Smooth muscle cell (in vitro differentiated cells): Measurements from ENCODE around the gene RASA3. TPM values are rescaled to one million over a fixed set of nuclear protein-coding genes. Genes with fewer than 3 reads are reported as not detected.

Source experiments
- DNase-seq: peaks from one replicate; lab custom pipeline; 2025; ENCODE audit not compliant: unreplicated experiment; lab: John Stamatoyannopoulos, UW
- H2AFZ ChIP-seq: fragments of 200-600 bp; sonication (generic); 2 replicates; pipeline ENCODE4 v1.6.0; 2016; ENCODE audit warnings: antibody characterized with exemption, low read depth, mild to moderate bottlenecking
- H3F3A ChIP-seq: fragments of 200-600 bp; sonication (generic); 2 replicates; pipeline ENCODE4 v1.6.0; 2017; ENCODE audit warnings: antibody characterized with exemption, low read depth
- H3K27ac ChIP-seq: fragments of 200-600 bp; sonication (generic); 2 replicates; pipeline ENCODE4 v1.5.1; 2016; ENCODE audit warnings: low read depth, mild to moderate bottlenecking
- H3K27me3 ChIP-seq: fragments of 200-600 bp; sonication (generic); 2 replicates; pipeline ENCODE4 v1.6.1; 2016; ENCODE audit warnings: low read depth, mild to moderate bottlenecking
- H3K36me3 ChIP-seq: fragments of 200-600 bp; sonication (generic); 2 replicates; pipeline ENCODE4 v1.5.1; 2016; ENCODE audit warnings: low read depth
- H3K4me1 ChIP-seq: fragments of 200-600 bp; sonication (generic); 2 replicates; pipeline ENCODE4 v1.5.1; 2016; ENCODE audit warnings: low read depth
- H3K4me2 ChIP-seq: fragments of 200-600 bp; sonication (generic); 2 replicates; pipeline ENCODE4 v1.6.0; 2016; ENCODE audit warnings: mild to moderate bottlenecking
- H3K4me3 ChIP-seq: fragments of 200-600 bp; sonication (generic); 2 replicates; pipeline ENCODE4 v1.5.1; 2016; ENCODE audit warnings: mild to moderate bottlenecking
- H3K79me2 ChIP-seq: fragments of 200-600 bp; sonication (generic); 2 replicates; pipeline ENCODE4 v1.6.0; 2016; ENCODE audit warnings: low read depth, mild to moderate bottlenecking
- H3K9ac ChIP-seq: fragments of 200-600 bp; sonication (generic); 2 replicates; pipeline ENCODE4 v1.6.0; 2016; ENCODE audit warnings: low read depth
- H3K9me3 ChIP-seq: fragments of 200-600 bp; sonication (generic); replicated peaks from 2 replicates; pipeline ENCODE4 v1.5.1; 2016; ENCODE audit warnings: low read depth
- H4K20me1 ChIP-seq: fragments of 200-600 bp; sonication (generic); 2 replicates; pipeline ENCODE4 v1.6.0; 2016; ENCODE audit warnings: low read depth
- CTCF ChIP-seq: fragments of 200-600 bp; sonication (generic); IDR thresholded peaks from 2 replicates; pipeline ENCODE4 v1.5.1; 2017; ENCODE audit warnings: borderline replicate concordance, mild to moderate bottlenecking, antibody characterized with exemption; ENCODE audit not compliant: insufficient read depth, poor library complexity, severe bottlenecking
- WGBS: methylation state at CpG from one replicate; pipeline ENCODE4 v1.1.7; 2016; ENCODE audit warnings: low lambda C conversion rate; 5-methylcytosine and 5-hydroxymethylcytosine counted together
- polyA plus RNA-seq: library from polyadenylated mRNA; unstranded; fragments of >200 nt; fragmentation: Nextera tagmentation; extraction: Ambion mirVana; gene quantifications from 2 replicates; pipeline ENCODE4 v1.2.1, GENCODE V29; 2016
- total RNA-seq: library from RNA; depleted of rRNA; stranded (reverse); fragments of >200 nt; gene quantifications from 2 replicates; pipeline ENCODE4 v1.2.3, GENCODE V29; 2014

The RASA3 gene
- total and polyA plus RNA-seq, 2 experiments from 2014 or later = 21.3 to 26.8 TPM

- H4K20me1 ChIP-seq = no peaks in the 10 kb centered on the region
- H3K4me1 ChIP-seq = no peaks in the 10 kb centered on the region
- no peaks in the 10 kb centered on the region for H3K9me3 ChIP-seq
- no peak overlapping the region for H3K4me3 ChIP-seq
- no peaks in the 10 kb centered on the region for H3K27me3 ChIP-seq
- no peaks in the 10 kb centered on the region for H3K79me2 ChIP-seq
- no peaks in the 10 kb centered on the region for H3K36me3 ChIP-seq
- no peak overlapping the region for H3K4me2 ChIP-seq
- H3K9ac ChIP-seq = no peak overlapping the region
- H3K27ac ChIP-seq = no peak overlapping the region
- no peaks in the 10 kb centered on the region for H3F3A ChIP-seq
- no peak for DNase-seq
- 96% methylated on average over 19 of the region's 19 CpGs for WGBS
- H2AFZ ChIP-seq = no peak overlapping the region
- no peak for TF ChIP-seq CTCF
These were observed 188.4 kb downstream of the RASA3 start for GRCh38 chr13:113943821-113944565.

DNA sequence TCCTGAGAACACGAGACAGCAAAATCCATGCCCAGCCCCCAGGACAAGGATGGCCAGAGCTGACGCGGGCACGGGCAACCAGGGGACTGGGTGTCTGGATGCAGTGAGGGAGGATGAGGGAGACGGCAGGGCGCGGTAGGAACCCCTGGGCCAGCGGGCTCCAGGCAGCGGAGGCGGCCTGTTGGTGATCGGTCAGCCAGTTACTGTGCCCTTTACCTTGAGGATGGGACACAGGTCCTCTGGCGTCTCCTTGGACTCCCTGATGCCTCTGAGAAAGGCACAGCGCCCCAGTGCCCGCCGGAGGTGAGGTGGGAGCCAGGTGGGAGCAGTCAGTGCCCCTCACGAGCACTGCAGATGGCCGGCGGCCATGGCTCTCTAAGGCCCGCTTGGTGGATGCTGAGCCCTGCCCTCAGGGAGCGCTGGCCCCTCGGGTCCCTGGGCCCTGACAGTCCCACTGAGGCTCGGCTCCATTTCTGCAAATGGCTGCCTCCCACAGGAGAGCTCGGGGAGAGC lies 189.8 kb downstream of the RASA3 start:
- TF ChIP-seq CTCF = no peak
- Histone ChIP-seq H3K4me3 (no peak overlapping the region), H2AFZ (no peak overlapping the region), H3K9me3 (no peaks in the 10 kb centered on the region), H3K9ac (no peak overlapping the region), H3K79me2 (no peaks in the 10 kb centered on the region), H3K36me3 (no peaks in the 10 kb centered on the region), H3K27ac (no peak overlapping the region), H3K27me3 (no peaks in the 10 kb centered on the region), H3F3A (no peaks in the 10 kb centered on the region), H4K20me1 (no peaks in the 10 kb centered on the region), H3K4me1 (no peaks in the 10 kb centered on the region), H3K4me2 (no peak overlapping the region)
- no peak for DNase-seq
- 98% methylated on average over 23 of the region's 23 CpGs for WGBS

- Histone ChIP-seq H3F3A (no peaks in the 10 kb centered on the region), H4K20me1 (no peaks in the 10 kb centered on the region), H2AFZ (no peak overlapping the region), H3K79me2 (no peaks in the 10 kb centered on the region), H3K36me3 (no peaks in the 10 kb centered on the region), H3K27me3 (no peaks in the 10 kb centered on the region), H3K9ac (no peak overlapping the region), H3K9me3 (no peaks in the 10 kb centered on the region), H3K4me3 (no peak overlapping the region), H3K4me2 (no peak overlapping the region), H3K4me1 (no peaks in the 10 kb centered on the region), H3K27ac (no peak overlapping the region)
- 78% methylated on average over 16 of the region's 16 CpGs for WGBS
- no peak for TF ChIP-seq CTCF
- no peak for DNase-seq
These were observed 190.7 kb downstream of the RASA3 start for GRCh38 chr13:113941571-113942191.

- 95% methylated on average over 15 of the region's 16 CpGs for WGBS
- TF ChIP-seq CTCF = no peak
- Histone ChIP-seq H3K27ac (no peak overlapping the region), H3K4me3 (no peak overlapping the region), H3K27me3 (no peaks in the 10 kb centered on the region), H3K4me1 (no peaks in the 10 kb centered on the region), H4K20me1 (no peaks in the 10 kb centered on the region), H3K9me3 (no peaks in the 10 kb centered on the region), H3K36me3 (no peaks in the 10 kb centered on the region), H3K9ac (no peak overlapping the region), H2AFZ (no peak overlapping the region), H3K4me2 (no peak overlapping the region), H3F3A (no peaks in the 10 kb centered on the region), H3K79me2 (no peaks in the 10 kb centered on the region)
- no peak for DNase-seq
These were observed 192.5 kb downstream of the RASA3 start for GRCh38 chr13:113939944-113940297.
